ENCODE measurements around the gene SLC43A2.

- TF ChIP-seq CTCF (IDR thresholded peaks at IDR 0.05 in 8 of 11, conservative IDR thresholded peaks at IDR 0.05 in 3 of 11) = no peak
- no peak for TF ChIP-seq POLR2A (IDR thresholded peaks at IDR 0.05)
Measured at GRCh38 chr17:1630662-1631061, 2.0 kb upstream of the SLC43A2 start.

Measured in spleen (tissue), 7 donors.